ENCODE measurements around the gene SAAL1. TPM values are rescaled to one million over a fixed set of nuclear protein-coding genes. Genes with fewer than 3 reads are reported as not detected.
A peak's percentile ranks its signal among the peaks of the same experiment; 100 is the strongest.

SAAL1 gene
- total and polyA plus RNA-seq, 9 of the 15 experiments (the other 6 are each of a cell fraction or from before 2014, with no cell fraction given) = 38.9 to 77.5 (median 56.4) TPM

GRCh38 chr11:18105802-18106574, at the start of gene SAAL1 (continued):
- TF ChIP-seq NEUROD1 (IDR thresholded peaks at IDR 0.05; ENCODE audit: borderline replicate concordance, low read depth, low read length, partially characterized antibody) (no peak), POLR2B (IDR thresholded peaks at IDR 0.05; ENCODE audit: low read depth, partially characterized antibody) (peak; percentile 84), OTX1 (CRISPR knock-in tag; IDR thresholded peaks at IDR 0.05) (no peak), SMAD3 (CRISPR knock-in tag; conservative IDR thresholded peaks at IDR 0.05) (0 out of 2 replicates have a peak, but pooled peaks have one; percentile 30), PKNOX1 (IDR thresholded peaks at IDR 0.05) (0 out of 2 replicates have a peak, but pooled peaks have one; percentile 4), PRMT5 (CRISPR knock-in tag; IDR thresholded peaks at IDR 0.05) (no peak), YY1 (IDR thresholded peaks at IDR 0.05; ENCODE audit: borderline replicate concordance in 1 of 3, control insufficient read depth in 1 of 3, extremely low read depth in 1 of 3, insufficient read depth in 3 of 3, insufficient read length in 1 of 3, insufficient replicate concordance in 2 of 3, low read depth in 1 of 3, low read length in 2 of 3) (peak in 1 of 3 experiments; percentile 59), PTBP1 (IDR thresholded peaks at IDR 0.05; ENCODE audit: low read depth, low read length) (peak; percentile 27; the same call in 1 of the 2 replicates), CREM (IDR thresholded peaks at IDR 0.05; ENCODE audit: low read depth) (peak; percentile 73), ZNF212 (CRISPR knock-in tag; IDR thresholded peaks at IDR 0.05) (no peak), NR2C1 (IDR thresholded peaks at IDR 0.05) (no peak), NR2C1 (tag; IDR thresholded peaks at IDR 0.05) (no peak), ZBTB5 (IDR thresholded peaks at IDR 0.05) (no peak), TGIF2 (CRISPR knock-in tag; IDR thresholded peaks at IDR 0.05) (no peak), TBL1XR1 (IDR thresholded peaks at IDR 0.05; ENCODE audit: low read length in 2 of 2) (peak in 1 of 2 experiments; percentile 50; a peak in 1 of 4 replicates), CAMTA2 (CRISPR knock-in tag; conservative IDR thresholded peaks at IDR 0.05) (no peak), PREB (CRISPR knock-in tag; IDR thresholded peaks at IDR 0.05) (no peak)
